Lower leg skin (tissue), 4 donors: ENCODE measurements around the gene FBXL20. TPM values are rescaled to one million over a fixed set of nuclear protein-coding genes. Genes with fewer than 3 reads are reported as not detected.

Source experiments
- DNase-seq, 2 donors: peaks; one replicate each; pipeline ENCODE4 v3.0.0-alpha.2; 2019; ENCODE audit warnings: low spot score in 2 of 2
- H3K4me3 ChIP-seq: fragments of 200-600 bp; sonication (generic); 2 replicates; pipeline ENCODE4 v1.5.1; 2017; ENCODE audit warnings: mild to moderate bottlenecking, low read depth; ENCODE audit not compliant: poor library complexity, severe bottlenecking
- POLR2A ChIP-seq, 2 donors: fragments of 450-650 bp; IDR thresholded peaks; one replicate each; pipeline ENCODE4 v1.6.1; 2016 to 2017; ENCODE audit warnings: antibody characterized with exemption in 2 of 2, mild to moderate bottlenecking in 1 of 2, moderate library complexity in 1 of 2
- WGBS, 2 donors: methylation state at CpG; one replicate each; pipeline ENCODE4 v1.1.5; 2018; 5-methylcytosine and 5-hydroxymethylcytosine counted together
- intact Hi-C: fragments of 100-400 bp; cut with DNase I; formaldehyde crosslinking; loops from one replicate; pipeline ENCODE4 v1.15.0; 2023; ENCODE audit warnings: low total_unique reads
- total RNA-seq, 4 donors: library from RNA; depleted of rRNA; stranded (reverse); fragments of >200 nt; gene quantifications; one replicate each; pipeline ENCODE4 v1.1.0, GENCODE V29; 2016
- TF ChIP-seq, protein P1 (sequence below), 3 donors: fragments of 450-650 bp; IDR thresholded peaks; one replicate each; pipeline ENCODE4 v1.5.1; 2016; ENCODE audit warnings: antibody characterized with exemption in 3 of 3, mild to moderate bottlenecking in 3 of 3, moderate library complexity in 2 of 3

The FBXL20 gene
- total RNA-seq, 4 donors from 2014 or later, result 20.5 to 45.2 (median 30.8) TPM

DNA sequence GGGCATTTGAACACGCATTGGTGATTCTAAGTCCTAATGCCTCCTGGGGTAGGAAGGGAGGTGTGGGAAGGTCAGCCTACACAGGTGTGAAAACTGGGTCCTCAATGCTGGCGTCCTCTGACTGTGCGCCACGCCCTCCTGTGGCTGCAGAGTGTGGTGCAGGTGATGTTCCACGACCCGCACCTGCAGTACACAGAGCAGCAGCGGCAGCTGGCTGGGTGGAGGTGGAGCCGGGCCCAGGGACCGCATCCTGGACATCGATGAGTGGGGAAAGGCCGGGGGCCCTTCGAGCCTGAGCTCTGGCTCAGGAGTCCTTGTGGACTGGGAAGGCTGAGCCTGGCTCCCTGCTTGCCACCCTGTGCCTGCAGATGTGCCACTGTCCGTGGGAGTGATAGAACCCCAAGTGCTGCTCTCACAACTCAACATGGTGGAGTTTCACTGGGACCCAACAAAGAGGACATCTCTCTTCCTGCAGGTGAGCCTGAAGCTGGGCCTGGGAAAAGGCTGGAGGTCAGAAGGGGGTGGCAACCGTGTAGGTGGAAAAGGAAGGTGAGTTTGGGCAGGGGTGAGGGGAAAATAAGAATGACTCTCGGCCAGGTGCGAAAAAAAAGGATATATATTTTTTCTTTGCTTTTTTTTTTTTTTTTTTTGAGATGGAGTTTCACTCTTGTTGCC is 161.6 kb downstream of the FBXL20 start:
- no peak for DNase-seq
- WGBS, 2 donors, result 30 to 31% methylated on average over 16 of the region's 16 CpGs
- TF ChIP-seq, protein P1, sequence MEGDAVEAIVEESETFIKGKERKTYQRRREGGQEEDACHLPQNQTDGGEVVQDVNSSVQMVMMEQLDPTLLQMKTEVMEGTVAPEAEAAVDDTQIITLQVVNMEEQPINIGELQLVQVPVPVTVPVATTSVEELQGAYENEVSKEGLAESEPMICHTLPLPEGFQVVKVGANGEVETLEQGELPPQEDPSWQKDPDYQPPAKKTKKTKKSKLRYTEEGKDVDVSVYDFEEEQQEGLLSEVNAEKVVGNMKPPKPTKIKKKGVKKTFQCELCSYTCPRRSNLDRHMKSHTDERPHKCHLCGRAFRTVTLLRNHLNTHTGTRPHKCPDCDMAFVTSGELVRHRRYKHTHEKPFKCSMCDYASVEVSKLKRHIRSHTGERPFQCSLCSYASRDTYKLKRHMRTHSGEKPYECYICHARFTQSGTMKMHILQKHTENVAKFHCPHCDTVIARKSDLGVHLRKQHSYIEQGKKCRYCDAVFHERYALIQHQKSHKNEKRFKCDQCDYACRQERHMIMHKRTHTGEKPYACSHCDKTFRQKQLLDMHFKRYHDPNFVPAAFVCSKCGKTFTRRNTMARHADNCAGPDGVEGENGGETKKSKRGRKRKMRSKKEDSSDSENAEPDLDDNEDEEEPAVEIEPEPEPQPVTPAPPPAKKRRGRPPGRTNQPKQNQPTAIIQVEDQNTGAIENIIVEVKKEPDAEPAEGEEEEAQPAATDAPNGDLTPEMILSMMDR (IDR thresholded peaks at IDR 0.05), result peak in 1 of 3 donors; percentile 10
- TF ChIP-seq POLR2A (IDR thresholded peaks at IDR 0.05), result no peak
- H3K4me3 ChIP-seq, result no peak overlapping the region
- intact Hi-C loops, result no loop called here

DNA sequence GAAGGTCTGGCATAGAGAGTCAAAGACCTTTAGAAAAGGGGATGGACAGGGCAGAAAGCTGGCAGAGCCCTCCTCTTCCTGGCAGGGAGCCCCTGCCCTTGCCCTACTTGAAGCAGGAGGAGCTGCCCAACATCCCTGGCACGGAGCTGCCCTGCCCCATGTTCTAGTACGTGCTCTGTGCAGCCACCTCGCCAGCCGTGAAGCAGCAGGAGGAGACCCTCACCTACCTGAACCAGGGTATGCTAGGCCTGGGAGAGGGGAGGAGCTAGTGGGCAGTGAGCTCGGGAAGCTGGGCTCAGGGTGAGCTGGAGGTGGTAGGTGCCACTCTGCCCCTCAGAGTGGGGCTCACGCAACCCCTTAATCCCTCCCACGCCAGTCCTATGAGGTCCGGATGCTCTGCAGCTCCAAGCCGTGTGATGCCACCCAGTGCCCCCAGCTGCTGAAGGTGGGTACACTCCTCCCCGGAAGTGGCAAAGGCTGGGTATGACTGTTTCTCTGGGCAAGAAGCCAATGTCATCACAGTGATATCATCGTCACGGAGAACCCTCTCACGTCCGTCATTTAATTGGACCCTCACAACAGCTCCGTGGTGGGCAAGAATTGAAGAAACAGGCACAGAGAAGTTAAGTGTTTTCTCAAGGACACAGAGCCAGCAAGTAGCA is 163.0 kb downstream of the FBXL20 start:
- TF ChIP-seq POLR2A (IDR thresholded peaks at IDR 0.05), result no peak
- 33 to 43% methylated on average over 14 to 15 of the region's 15 CpGs for WGBS, 2 donors
- no peak overlapping the region for H3K4me3 ChIP-seq
- DNase-seq, result no peak
- intact Hi-C loops, result no loop called here

DNA sequence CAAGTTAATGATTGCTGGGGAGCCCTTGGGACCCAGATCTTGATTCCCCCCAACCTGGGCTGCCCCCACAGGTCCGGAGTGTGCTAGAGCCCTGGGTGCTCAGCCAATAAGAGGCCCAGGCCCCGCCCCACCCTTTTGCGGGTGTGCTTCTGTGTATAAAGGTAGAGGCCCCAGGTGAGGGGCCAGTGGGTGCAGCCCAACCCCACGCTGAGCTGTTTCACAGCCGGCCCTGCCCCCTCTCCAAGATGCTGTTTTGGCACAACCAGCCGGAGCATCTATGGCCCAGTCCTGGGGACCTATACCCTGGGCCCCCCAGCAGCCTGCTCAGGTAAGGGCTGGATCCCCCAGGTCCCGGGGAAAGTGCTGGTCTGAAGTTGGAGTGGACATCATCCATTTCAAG is 163.8 kb downstream of the FBXL20 start:
- intact Hi-C loops, result no loop called here
- no peak overlapping the region for H3K4me3 ChIP-seq
- DNase-seq, result no peak
- WGBS, 2 donors, result 74 to 92% methylated on average over 5 to 7 of the region's 7 CpGs
- no peak for TF ChIP-seq POLR2A (IDR thresholded peaks at IDR 0.05)
- TF ChIP-seq, protein P1 (IDR thresholded peaks at IDR 0.05), result no peak

DNA sequence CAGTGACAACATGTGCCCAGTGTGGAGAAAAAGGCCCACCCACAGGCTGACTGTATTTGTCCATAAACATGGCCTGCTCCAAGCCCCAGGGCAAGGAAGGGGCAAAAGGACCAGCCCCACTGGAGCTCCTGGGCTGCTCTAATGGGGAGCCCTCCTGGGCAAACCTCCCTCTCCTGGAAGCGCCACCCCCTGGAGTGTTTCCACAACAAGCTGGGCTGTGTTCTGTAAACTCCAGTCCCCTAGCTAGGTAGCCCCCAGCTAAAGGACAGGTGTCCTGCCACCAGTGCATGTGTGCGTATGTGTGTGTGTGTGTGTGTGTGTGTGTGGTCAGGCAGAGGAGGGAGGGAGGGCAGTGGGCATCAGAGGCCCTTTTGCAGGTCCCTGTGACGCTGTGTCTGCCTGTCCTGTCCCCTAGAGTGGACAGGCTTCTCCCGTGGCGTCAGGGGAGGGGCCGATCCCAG is 164.4 kb downstream of the FBXL20 start:
- WGBS, 2 donors, result 65 to 89% methylated on average over 6 of the region's 6 CpGs
- TF ChIP-seq POLR2A (IDR thresholded peaks at IDR 0.05), result no peak
- TF ChIP-seq, protein P1 (IDR thresholded peaks at IDR 0.05), result no peak
- no peak overlapping the region for H3K4me3 ChIP-seq
- intact Hi-C loops, result no loop called here
- no peak for DNase-seq

DNA sequence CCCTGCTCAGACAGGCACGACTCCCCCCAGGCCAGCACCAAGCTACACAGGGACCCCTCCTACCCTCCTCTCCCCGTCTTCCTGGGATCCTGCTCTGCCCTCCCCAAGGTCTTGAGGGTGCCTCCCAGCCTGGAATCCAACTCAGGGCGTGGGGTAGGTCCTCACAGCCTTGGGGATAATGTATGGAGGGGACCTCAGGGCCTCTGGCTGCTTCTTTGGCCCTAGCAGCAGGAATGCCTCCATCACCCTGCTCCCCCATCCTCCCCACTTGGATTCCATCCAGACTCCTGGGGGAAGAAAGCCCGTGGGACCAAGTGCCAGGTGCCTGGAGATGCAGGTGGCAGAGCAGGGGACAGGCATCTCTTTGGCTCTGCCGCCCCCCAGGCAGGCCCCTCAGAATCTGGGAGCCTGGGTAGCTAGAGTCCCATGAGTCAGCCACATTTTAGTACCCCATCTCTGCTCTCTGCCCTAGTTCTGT is 164.9 kb downstream of the FBXL20 start:
- TF ChIP-seq, protein P1 (IDR thresholded peaks at IDR 0.05), result no peak
- TF ChIP-seq POLR2A (IDR thresholded peaks at IDR 0.05), result no peak
- intact Hi-C loops, result no loop called here
- DNase-seq, result no peak
- WGBS, 2 donors, result 41 to 45% methylated on average over 5 of the region's 5 CpGs
- no peak overlapping the region for H3K4me3 ChIP-seq
